ENCODE results near the gene MACC1. TPM values are rescaled to one million over a fixed set of nuclear protein-coding genes. Genes with fewer than 3 reads are reported as not detected.

MACC1 gene
- total and polyA plus RNA-seq, 12 donors: 0.35 to 9.8 (median 1.5) TPM

DNA sequence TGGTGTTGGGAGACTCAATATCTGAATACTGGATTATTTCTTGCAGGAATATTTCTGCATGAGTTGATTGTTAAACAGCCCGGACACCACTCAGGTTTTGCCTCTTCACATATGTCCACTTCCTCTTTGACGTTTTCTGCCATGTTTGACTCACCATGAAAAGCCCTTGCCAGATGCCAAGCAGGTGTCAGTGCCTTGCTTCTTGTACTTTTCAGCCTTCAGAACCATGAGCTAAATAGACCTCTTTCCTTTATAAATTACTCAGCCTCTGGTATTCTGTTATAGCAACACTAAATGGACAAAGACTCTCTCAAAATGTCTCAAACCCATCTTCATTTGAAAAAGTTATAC lies 24.7 kb upstream of the MACC1 start:
- no peaks in the 10 kb centered on the region for H3K36me3 ChIP-seq (replicated peaks in 1 of 2)
- no peak for TF ChIP-seq POLR2A (IDR thresholded peaks at IDR 0.05)
- TF ChIP-seq, protein P1, sequence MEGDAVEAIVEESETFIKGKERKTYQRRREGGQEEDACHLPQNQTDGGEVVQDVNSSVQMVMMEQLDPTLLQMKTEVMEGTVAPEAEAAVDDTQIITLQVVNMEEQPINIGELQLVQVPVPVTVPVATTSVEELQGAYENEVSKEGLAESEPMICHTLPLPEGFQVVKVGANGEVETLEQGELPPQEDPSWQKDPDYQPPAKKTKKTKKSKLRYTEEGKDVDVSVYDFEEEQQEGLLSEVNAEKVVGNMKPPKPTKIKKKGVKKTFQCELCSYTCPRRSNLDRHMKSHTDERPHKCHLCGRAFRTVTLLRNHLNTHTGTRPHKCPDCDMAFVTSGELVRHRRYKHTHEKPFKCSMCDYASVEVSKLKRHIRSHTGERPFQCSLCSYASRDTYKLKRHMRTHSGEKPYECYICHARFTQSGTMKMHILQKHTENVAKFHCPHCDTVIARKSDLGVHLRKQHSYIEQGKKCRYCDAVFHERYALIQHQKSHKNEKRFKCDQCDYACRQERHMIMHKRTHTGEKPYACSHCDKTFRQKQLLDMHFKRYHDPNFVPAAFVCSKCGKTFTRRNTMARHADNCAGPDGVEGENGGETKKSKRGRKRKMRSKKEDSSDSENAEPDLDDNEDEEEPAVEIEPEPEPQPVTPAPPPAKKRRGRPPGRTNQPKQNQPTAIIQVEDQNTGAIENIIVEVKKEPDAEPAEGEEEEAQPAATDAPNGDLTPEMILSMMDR (IDR thresholded peaks at IDR 0.05): no peak
- H3K27me3 ChIP-seq: no peaks in the 10 kb centered on the region
- 63 to 93% (median 86%) methylated on average over 2 of the region's 2 CpGs for WGBS, 4 donors
- H3K4me3 ChIP-seq: no peak overlapping the region
- DNase-seq: no peak
- H3K27ac ChIP-seq: no peak overlapping the region
- no peaks in the 10 kb centered on the region for H3K9me3 ChIP-seq (replicated peaks in 1 of 3)
- intact Hi-C loops (cut with DNase I): no loop called here
- H3K4me1 ChIP-seq (replicated peaks in 1 of 2): peaks cover 10 to 14% of the 10 kb centered on the region in 2 donors

DNA sequence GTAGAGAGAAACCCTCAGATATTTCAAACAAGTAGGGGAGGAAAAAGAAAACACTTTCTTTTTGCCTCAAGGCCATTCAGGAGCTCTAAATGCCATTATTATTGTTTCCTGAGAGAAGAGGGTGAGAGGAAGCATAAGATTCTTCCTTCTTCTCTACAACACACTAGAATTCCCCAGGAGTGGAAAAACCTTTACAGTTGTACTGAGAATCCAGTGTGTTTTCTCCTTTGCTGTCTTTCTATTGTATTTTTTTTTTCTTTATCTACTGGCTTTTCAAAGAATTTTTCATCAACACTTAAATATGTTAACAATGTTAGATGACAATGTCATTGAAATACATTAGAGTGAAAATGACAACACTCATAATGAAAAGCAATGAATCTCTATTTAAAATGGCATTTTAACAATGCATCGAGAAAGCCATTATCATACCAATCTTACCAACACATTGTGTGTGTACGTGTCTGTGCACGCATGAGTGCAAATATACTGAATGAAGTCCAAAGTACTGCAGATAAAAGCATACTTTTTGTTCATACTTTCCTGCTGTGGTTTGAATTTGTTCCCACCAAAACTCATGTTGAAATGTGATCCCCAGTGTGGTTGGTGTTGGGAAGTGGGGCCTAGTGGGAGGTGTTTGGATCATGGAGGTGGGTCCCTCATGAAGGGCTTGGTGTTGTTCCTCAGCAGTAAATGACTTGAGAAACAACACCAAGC lies 24.2 kb upstream of the MACC1 start:
- no peak for TF ChIP-seq POLR2A (IDR thresholded peaks at IDR 0.05)
- TF ChIP-seq, protein P1 (IDR thresholded peaks at IDR 0.05): no peak
- WGBS, 4 donors: 89 to 95% (median 91%) methylated on average over 3 of the region's 3 CpGs

DNA sequence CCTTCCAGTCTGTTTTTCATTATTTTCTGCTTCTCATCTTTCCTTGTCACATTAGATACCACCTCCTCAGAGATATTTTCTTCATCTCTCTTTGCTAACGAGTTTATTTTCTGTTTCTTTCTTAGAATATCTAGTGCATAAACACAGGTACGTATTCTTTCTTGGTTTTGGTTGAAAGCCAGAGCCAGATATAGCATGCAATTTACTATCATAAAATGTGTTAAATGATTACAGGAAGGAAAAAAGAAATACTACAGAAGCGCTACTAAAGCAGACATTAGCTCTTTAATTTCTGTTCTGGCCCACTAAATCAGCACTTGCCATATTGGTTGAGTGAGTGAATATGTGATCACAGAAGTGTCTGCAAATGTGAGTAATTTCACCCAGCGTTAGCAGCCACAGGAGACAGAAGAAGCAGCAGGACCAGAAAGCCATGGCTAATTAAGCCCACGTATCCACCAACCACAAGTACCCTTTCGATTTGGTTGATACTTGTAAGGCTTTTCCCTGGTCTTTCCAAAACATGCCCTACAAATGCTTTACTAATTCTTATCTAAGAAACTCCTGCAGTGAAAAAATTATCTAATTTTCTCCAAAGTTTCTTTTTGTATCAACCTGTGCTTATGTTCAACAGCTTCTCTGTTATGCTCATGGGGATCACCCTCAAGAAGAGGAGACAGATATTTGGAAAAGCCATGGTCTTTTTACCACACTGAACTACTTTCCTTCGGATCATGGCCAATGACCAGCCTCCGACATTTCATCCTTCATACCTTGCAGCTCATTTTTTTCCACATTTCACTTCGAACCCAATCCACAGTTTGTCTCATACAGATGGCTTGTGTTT lies 23.1 kb upstream of the MACC1 start:
- no peaks in the 10 kb centered on the region for H3K27me3 ChIP-seq
- DNase-seq: no peak
- no peak overlapping the region for H3K4me3 ChIP-seq
- peaks cover 10 to 14% of the 10 kb centered on the region in 2 donors for H3K4me1 ChIP-seq (replicated peaks in 1 of 2)
- WGBS, 4 donors: 89 to 94% (median 91%) methylated on average over 9 of the region's 9 CpGs
- no peaks in the 10 kb centered on the region for H3K36me3 ChIP-seq (replicated peaks in 1 of 2)
- intact Hi-C loops (cut with DNase I): no loop called here
- no peak overlapping the region for H3K27ac ChIP-seq
- H3K9me3 ChIP-seq (replicated peaks in 1 of 3): no peaks in the 10 kb centered on the region
- TF ChIP-seq, protein P1 (IDR thresholded peaks at IDR 0.05): no peak
- TF ChIP-seq POLR2A (IDR thresholded peaks at IDR 0.05): no peak

More for the DNA sequence above, 24.2 kb upstream of the MACC1 start:
- no peaks in the 10 kb centered on the region for H3K36me3 ChIP-seq (replicated peaks in 1 of 2)
- H3K27ac ChIP-seq: no peak overlapping the region
- H3K27me3 ChIP-seq: no peaks in the 10 kb centered on the region
- intact Hi-C loops (cut with DNase I): no loop called here
- no peak overlapping the region for H3K4me3 ChIP-seq
- H3K4me1 ChIP-seq (replicated peaks in 1 of 2): peaks cover 10 to 14% of the 10 kb centered on the region in 2 donors
- DNase-seq: no peak
- H3K9me3 ChIP-seq (replicated peaks in 1 of 3): no peaks in the 10 kb centered on the region

DNA sequence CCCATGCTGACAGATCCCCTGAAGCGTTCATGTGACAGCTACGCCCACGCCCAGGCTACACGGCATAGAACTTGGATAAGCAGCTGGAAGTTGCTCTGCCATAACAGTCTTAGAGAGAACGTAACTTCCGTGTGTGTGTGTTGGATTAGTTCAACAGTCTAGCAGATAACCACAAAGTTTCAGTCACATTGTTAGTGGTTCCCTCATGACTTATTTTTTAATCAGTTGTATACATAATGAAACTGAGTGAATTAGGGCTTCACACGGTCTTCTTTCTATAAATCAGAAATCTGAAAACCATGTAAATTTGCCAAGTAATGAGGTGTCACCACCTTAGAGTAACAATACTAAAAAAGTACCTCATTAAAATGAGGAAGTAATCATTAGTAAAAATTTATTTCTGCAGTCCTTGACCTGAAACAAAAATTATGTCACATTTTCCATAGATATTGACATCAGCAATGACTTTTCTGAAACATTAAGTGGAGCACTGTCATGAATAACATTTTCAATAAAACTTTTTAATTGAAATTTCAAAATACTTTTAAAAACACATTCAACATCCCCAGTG lies 21.7 kb upstream of the MACC1 start:
- TF ChIP-seq POLR2A (IDR thresholded peaks at IDR 0.05): no peak
- TF ChIP-seq, protein P1 (IDR thresholded peaks at IDR 0.05): no peak
- H3K36me3 ChIP-seq (replicated peaks in 1 of 2): no peaks in the 10 kb centered on the region
- H3K9me3 ChIP-seq (replicated peaks in 1 of 3): no peaks in the 10 kb centered on the region
- no peaks in the 10 kb centered on the region for H3K27me3 ChIP-seq
- H3K4me3 ChIP-seq: no peak overlapping the region
- 77 to 96% (median 81%) methylated on average over 7 of the region's 7 CpGs for WGBS, 4 donors
- DNase-seq: peak in 1 of 7 donors; percentile 39
- H3K4me1 ChIP-seq (replicated peaks in 1 of 2): peaks cover under 1% of the 10 kb centered on the region in 2 donors
- no peak overlapping the region for H3K27ac ChIP-seq
- intact Hi-C loops (cut with DNase I): no loop called here
